NCI-H2081 treated with DMSO at 0.1 percent for 48 hours (cell line): ENCODE results near the gene DDX47.
"Not testable (repeated sequence)": the region's sequence is repeated elsewhere in the genome, so short reads cannot be mapped to it uniquely, and the experiment has no call there.

Experiments used
- DNase-seq: peaks from one replicate; lab custom pipeline; 2025; lab: John Stamatoyannopoulos, UW

DDX47 gene

DNA sequence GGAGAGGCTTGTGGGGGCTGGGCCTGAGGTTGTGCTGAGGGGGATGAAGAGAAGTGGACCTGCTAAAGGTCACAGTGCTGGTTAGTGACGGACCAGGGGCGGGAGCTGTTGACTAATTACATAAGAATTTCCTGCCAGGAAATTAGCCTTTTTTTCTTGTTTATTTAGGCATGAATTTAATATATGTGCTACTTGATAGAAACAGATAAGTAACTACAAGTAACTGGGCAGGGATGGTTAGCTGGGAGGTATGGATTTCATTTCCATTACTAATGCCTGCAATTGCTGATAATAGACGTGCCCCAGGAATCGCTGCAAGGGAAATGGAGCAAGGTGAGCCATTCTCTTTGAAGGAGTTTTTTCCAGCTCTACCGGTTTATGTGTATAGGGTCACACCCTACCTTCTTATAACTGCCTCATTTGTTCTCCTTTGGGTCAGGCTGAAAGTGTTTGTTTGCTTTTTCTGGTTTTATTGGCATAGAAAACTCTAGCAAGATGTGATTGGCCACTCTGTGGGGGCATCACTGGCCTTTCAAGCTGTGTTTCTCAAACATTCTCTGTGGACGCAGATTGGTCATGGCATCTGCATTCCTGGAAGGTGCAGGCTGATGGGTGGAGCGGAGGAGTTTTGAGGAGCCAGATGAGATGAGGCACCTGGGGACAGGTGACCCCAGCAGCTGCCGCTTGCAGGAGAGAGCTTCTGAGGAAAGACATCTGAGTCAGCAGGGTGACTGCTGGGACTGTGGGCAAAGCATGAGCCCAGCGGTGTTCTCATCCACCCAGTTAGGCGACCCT is 59.2 kb downstream of the DDX47 start:
- no peak for DNase-seq

DNA sequence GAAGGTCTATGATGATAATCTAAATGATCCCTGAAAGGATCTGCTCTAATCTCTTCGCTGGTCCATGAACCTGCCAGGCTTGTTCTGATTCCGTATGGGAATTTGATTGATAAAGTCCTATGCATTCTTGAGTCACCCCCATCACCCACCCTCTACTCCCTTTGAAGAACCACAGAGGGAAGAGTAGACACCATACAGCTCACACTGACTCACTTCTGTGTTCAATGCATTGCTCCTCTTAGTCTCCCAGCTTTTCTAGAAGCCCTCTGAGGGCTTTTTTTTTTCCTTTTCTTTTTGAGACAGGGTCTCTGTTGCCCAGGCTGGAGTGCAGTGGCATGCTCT is 59.8 kb downstream of the DDX47 start:
- DNase-seq = no peak

DNA sequence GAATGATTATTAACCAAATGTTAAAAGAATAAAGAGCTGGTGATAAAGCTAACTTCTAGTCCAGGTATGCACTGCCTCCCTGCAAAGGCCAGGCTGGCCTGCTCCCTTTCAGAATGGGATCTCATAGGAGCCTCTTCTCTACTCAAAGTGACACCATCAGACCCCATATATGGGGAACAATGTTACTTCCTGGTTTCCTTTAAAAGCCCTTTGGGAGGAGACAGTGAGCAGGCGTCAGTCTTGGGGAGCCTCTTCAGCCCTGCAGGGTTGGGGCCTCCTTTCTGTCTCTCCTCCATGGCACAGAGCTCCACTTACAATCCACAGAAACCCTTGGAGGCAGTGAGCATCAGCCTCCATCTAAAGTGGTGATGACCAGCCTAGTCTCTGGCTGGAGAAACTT is 60.9 kb downstream of the DDX47 start:
- DNase-seq = no peak

DNA sequence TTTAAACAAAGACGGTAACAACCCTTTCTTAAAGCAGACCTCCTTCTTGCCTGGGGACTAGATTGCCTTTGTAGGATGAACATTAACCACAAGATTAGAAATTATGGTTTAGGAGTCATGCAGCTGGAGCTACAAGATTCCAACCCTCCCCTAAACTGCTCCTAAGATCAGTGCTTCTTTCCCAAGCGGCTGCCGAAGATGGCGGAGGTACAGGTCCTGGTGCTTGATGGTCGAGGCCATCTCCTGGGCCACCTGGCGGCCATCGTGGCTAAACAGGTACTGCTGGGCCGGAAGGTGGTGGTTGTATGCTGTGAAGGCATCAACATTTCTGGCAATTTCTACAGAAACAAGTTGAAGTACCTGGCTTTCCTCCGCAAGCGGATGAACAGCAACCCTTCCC is 62.2 kb downstream of the DDX47 start:
- not testable (repeated sequence) for DNase-seq

DNA sequence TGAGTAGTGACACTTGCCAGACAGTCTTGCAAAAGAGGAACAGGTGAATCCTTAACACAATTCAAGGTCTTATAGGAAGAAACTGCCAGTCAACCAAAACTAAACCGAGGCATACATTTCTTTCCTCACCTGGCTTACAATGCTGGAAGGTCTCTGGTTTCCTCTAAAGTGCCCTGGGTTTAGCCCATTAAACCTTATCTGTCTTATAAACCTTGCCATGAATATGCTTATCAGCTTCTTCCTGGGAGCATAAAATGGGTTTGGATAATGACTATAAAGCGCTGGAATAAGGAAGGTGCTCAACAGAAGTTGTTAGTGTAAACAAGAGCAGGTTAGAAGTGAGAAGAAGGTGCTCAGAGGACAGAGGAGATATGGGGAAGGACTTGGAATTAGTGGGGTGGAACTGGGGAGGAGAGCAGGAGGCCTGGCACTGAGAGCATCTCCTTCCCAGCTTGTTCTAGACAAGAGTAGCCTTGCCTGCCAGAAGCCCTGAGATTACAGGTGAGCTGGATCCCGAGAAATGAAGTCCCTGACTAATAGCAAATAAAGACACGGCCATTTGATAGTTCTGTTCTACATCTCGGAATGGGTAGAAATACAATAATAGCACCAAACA is 64.1 kb downstream of the DDX47 start:
- no peak for DNase-seq

DNA sequence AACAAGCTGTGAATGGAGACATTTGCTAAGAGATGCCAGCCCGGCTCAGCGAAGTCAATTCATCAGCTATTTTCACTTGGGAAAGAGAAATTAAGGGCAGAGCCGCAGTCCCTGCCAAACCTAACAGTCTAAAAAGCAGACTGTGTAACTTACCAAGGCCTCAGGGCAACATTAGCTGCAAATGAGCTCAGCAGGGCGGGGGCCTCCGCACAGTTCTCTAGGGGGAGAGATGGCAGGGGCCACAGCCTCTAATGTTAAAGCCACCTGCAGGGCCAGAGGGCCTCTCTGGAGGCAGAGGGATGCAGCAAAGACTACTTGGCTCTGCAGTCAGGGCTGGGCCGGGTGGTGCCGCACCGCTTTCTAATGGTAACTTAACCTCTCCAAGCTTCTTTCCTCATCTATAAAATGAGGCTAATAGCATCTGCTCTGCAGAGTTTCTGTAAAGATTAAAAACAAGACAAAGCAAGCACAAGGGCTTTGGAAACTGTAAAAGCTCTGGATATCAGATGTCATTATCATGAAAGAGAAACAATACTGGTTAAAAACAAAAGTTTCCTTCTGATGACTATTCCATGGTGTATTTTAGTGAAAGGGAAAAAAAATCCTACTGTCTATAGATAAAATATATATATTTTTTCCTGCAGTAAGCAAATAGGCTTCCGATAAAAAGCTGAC is 64.8 kb downstream of the DDX47 start:
- peak; percentile 59 for DNase-seq
